Measurements from ENCODE around the gene POLG2. TPM values are rescaled to one million over a fixed set of nuclear protein-coding genes. Genes with fewer than 3 reads are reported as not detected.
"Not testable (repeated sequence)": the region's sequence is repeated elsewhere in the genome, so short reads cannot be mapped to it uniquely, and the experiment has no call there.

Gene POLG2
- total RNA-seq, 3 donors from 2014 or later, result 10.8 to 13.5 (median 11.8) TPM

- no peak for ATAC-seq
- H3K36me3 ChIP-seq (ENCODE audit: low read depth), result no peaks in the 10 kb centered on the region
- no peaks in the 10 kb centered on the region for H3K4me1 ChIP-seq (ENCODE audit: low read depth)
- intact Hi-C loops (cut with DNase I, micrococcal nuclease), result no loop called here
- no peak for DNase-seq
- no peak for TF ChIP-seq CTCF (IDR thresholded peaks at IDR 0.05)
- no peaks in the 10 kb centered on the region for H3K9me3 ChIP-seq
- no peak overlapping the region for H3K4me3 ChIP-seq
Measured at GRCh38 chr17:64460955-64461354, 35.9 kb downstream of the POLG2 start.

- H3K36me3 ChIP-seq (ENCODE audit: low read depth); H3K4me3 ChIP-seq; DNase-seq; intact Hi-C loops (cut with DNase I, micrococcal nuclease); H3K9me3 ChIP-seq; ATAC-seq; H3K4me1 ChIP-seq (ENCODE audit: low read depth): not testable (repeated sequence)
Measured at GRCh38 chr17:64459818-64460217, 37.0 kb downstream of the POLG2 start.

DNA sequence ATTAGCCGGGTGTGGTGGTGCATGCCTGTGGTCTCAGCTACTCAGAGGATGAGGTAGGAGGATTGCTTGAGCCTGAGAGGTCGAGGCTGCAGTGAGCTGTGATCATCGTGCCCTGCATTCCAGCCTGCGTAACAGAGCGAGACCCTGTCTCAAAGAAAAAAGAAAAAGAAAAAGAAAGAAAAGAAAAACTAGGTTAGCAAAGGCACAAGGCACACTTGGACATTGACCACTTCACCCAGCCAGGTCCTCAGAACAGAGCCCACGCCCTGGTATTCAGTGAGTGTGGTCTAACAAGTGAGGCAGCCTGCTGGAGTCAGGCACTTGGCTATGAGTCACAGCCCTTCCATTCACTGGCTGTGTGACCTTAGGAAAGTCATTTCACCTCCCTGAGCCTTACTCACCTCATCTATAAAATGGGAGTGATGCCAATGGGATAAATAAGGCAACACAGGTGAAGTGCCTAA is 37.5 kb downstream of the POLG2 start:
- Histone ChIP-seq H3K4me3 (no peak overlapping the region), H3K36me3 (ENCODE audit: low read depth) (no peaks in the 10 kb centered on the region), H3K4me1 (ENCODE audit: low read depth) (no peaks in the 10 kb centered on the region), H3K9me3 (no peaks in the 10 kb centered on the region)
- no peak for TF ChIP-seq CTCF (IDR thresholded peaks at IDR 0.05)
- intact Hi-C loops (cut with DNase I, micrococcal nuclease), result no loop called here
- no peak for DNase-seq
- ATAC-seq, result peak; percentile 87

DNA sequence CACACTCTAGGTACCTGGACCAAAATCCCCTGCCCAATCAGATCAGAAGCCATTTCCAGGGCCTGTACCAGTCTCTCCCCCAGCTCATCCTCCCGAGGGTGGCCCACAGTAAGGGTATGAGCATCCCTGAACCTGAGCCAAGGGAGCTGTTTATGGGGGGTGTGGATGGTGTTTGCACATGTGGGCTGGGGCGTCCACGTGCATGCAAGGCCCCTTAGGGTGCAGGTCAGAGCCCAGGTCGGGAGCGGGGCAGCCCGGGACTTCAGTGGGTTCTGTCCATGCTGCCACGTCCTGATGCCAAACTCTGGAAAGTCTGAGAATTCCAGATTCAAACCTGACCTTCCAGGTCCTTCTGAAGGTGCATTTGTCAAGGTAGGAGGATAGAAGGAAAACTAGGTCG is 38.1 kb downstream of the POLG2 start:
- intact Hi-C loops (cut with DNase I, micrococcal nuclease), result no loop called here
- no peak for ATAC-seq
- no peak for TF ChIP-seq CTCF (IDR thresholded peaks at IDR 0.05)

DNA sequence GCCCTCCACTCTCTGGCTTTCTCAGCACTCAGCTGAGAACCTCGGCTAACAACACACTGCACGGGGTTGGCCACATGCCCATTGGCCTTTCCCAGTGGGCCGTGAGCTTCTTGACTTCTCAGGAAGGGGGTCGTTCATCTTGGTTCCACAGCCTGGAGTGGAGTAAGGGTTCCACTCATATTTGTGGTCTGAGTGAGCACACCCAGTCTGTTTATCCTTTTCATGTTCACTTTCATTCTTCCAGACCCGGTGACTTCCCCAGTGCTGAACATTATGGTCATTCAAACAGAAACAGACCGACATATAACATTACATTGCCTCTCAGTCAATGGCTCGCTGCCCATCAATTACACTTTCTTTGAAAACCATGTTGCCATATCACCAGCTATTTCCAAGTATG is 39.7 kb downstream of the POLG2 start:
- DNase-seq, result no peak
- Histone ChIP-seq H3K4me3 (no peak overlapping the region), H3K36me3 (ENCODE audit: low read depth) (no peaks in the 10 kb centered on the region), H3K9me3 (no peaks in the 10 kb centered on the region), H3K4me1 (ENCODE audit: low read depth) (no peaks in the 10 kb centered on the region)
- no peak for TF ChIP-seq CTCF (IDR thresholded peaks at IDR 0.05)
- intact Hi-C loops (cut with DNase I, micrococcal nuclease), result no loop called here
- ATAC-seq, result no peak

More for the DNA sequence above, 38.1 kb downstream of the POLG2 start:
- no peaks in the 10 kb centered on the region for H3K4me1 ChIP-seq (ENCODE audit: low read depth)
- DNase-seq, result no peak
- no peak overlapping the region for H3K4me3 ChIP-seq
- no peaks in the 10 kb centered on the region for H3K9me3 ChIP-seq
- H3K36me3 ChIP-seq (ENCODE audit: low read depth), result no peaks in the 10 kb centered on the region

GRCh38 chr17:64455993-64456885 is 40.6 kb downstream of the POLG2 start:
- intact Hi-C loops (cut with DNase I, micrococcal nuclease), result no loop called here
- ATAC-seq (peak; percentile 72), DNase-seq (no peak)
- Histone ChIP-seq H3K9me3 (no peaks in the 10 kb centered on the region), H3K36me3 (ENCODE audit: low read depth) (no peaks in the 10 kb centered on the region), H3K4me3 (no peak overlapping the region), H3K4me1 (ENCODE audit: low read depth) (no peaks in the 10 kb centered on the region)
- no peak for TF ChIP-seq CTCF (IDR thresholded peaks at IDR 0.05)

Measured in mucosa of descending colon (tissue), 3 donors.